HG03066 (cell line): ENCODE measurements around the gene CAT.

Experiments used
- ATAC-seq: cut with Tn5 transposase; IDR thresholded peaks from one replicate; pipeline ENCODE4 v1.9.1; 2021; ENCODE audit warnings: low read depth; ENCODE audit not compliant: unreplicated experiment

CAT gene

GRCh38 chr11:34438529-34439507 is at the start of gene CAT:
Gene CAT (plus strand): TSS chr11:34438934. CDS start chr11:34439014, 80 bp downstream.
- peak; percentile 96 for ATAC-seq

DNA sequence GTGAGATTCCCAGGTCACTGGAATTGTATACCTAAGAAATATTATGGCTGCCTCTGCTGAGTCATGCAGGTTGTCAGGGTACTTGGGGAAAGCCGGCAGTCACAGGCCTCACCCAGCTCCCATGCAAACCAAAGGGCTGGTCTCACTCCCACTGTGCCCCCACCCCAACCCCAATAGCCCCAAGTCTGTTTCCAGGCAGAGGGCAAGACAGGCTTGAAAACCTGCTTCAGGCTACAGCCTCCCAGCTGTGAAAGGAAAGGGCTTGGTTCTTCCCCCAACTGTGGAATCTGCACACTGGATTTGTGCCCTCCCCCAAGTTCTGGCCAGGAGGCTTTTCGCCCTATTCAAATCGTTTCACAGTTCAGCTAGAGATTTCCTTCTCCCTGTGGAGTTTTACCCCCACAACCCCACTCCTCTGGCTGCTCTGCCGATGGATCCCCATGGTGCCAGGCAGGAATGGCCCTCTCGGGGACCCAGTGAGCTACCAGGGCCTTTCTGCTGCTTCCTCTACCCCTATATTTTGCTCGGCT is 43.9 kb upstream of the CAT start:
- ATAC-seq, result no peak

- ATAC-seq, result no peak
Observed at GRCh38 chr11:34395916-34396550, 42.7 kb upstream of the CAT start.

DNA sequence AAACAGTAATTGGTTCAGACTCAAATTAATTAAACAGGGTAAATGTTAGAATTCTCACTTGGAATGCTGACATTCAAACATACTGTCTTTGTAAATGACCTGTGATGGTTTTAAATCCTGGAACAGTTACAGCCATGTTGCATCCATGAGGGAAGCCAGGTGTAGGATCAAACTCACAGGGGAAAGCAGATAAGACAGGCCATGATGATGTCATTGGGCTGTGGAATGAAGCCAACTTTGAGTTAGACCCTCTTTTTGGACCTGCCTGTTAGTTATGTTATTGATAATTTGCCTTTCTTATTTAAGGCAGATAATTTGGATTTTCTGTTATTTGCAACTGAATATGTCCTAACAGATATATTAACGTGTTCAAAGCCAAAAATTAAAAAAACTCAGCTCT is 41.6 kb upstream of the CAT start:
- ATAC-seq, result no peak

DNA sequence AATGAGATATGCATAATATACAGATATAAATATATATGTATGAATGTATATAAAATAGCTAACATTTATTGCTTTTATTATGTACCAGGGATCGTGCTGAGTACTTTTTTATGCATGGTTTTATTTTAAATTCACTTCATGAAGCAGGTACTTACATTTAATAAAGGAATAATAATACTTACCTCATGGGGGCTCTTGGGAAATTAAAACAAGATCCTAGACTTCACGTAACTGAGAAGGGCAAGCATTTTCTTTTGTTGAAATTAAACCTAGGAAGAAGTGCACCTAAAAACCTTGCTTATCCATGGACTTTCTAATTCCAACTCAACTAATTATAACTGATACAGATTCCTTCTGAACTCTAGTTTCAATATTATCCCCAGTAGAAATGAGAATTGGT is 40.9 kb upstream of the CAT start:
- no peak for ATAC-seq

DNA sequence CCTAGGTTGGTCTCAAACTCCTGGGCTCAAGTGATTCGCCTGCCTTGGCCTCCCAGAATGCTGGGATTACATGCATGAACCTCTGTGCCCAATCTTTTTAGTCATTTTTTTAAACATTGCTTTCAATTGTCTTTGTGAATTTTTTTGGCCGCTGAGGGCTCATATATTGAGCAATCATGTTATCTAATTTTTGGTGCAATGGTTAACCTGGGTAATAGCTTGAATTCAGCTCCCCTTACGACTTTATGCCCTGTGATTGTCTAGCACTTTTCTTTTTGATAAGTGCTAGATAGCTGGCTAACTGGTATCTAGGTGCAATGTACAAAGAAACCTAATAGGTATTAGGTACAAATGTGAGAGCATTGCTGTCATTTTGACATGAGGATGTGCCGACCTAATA is 35.3 kb upstream of the CAT start:
- ATAC-seq, result no peak

DNA sequence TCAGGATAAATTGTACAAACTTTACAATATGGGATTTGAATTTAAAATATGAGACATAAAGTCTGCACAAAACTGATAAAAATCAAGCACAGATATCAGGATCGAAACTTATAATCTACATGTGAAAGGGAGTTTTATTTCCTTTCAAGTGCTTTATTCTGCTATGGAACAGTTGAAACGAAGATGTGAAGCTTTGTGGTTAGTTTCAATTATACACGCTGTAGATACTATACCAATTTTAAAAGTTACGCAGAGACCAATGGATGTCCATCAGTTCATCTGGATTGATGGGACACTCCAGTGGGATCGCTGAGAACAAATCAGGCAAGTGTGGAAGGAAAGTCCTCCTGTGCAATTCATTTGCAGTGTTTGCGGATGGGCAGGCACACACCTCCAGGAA is 34.5 kb upstream of the CAT start:
- ATAC-seq, result no peak

DNA sequence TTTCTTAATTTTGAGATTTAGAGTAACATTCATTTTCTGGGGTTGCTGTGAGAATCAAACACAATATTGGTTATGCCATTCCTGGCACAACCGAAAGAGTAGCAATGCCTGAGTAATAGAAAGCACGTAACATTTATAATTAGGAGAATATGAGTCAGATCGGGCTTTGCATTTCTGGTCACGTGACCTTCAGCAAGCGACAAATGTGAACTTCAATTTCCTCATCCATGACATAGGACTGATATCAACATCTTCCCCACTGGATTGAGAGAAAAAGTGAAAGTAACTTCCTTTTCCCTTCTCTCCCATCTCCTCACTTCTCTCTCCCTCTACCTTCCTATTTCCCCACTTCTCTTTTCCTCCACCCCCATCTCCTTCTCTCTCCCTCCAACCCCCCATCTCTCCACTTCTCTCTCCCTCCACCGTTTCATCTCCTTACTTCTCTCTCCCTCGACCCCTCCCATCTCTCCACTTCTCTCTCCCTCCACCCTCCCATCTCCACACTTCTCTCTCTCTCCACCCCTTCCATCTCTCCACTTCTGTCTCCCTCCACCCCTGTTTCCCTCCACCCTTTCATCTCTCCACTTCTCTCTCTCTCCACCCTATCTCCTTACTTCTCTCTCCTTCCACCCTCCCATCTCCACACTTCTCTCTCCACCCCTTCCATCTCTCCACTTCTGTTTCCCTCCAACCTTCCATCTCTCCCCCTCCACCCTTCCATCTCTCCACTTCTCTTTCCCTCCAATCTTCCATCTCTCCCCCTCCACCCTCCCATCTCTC is 33.5 kb upstream of the CAT start:
- ATAC-seq, result no peak

- ATAC-seq, result no peak
Observed at GRCh38 chr11:34406413-34406812, 32.3 kb upstream of the CAT start.

GRCh38 chr11:34407121-34407813 is 31.5 kb upstream of the CAT start:
- ATAC-seq, result no peak

GRCh38 chr11:34408580-34409172 is 30.1 kb upstream of the CAT start:
- ATAC-seq, result no peak

DNA sequence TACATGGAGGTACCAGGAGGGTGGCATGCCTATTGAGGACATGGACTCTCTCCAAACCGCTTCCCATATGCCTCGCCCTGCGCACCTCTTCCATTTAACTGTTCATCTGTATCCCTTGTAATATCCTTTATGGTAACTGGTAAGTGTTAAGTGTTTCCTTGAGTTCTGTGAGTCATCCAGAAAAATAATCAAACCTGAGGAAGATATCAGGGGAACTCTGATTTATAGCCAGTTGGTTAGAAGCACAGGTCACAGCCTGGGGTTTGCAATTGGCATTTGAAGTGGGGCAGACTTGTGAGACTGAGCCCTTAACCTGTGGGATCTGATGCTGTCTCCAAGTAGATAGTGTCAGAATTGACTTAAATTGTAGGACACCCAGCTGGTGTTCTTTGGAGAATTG is 27.6 kb upstream of the CAT start:
- no peak for ATAC-seq

GRCh38 chr11:34411791-34412190 is 26.9 kb upstream of the CAT start:
- ATAC-seq, result no peak

DNA sequence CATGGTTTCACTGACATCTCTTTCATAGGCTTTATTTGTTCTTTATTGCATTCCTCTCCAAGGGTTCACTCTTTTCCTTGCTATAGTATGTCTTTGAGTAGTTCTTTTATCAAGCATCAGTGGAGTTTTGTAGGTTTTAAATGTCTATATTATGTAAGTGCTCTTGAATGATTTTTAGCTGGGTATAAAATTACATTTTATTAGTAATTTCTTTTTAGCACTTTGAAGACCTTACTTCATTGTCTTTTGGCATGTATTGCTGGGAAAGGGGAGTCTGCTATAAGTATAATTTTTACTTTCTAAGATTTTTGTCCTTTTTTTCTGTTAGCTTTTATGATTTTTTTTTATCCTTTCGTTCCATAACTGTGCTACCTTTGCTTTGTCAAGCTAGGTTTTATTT is 25.5 kb upstream of the CAT start:
- no peak for ATAC-seq

DNA sequence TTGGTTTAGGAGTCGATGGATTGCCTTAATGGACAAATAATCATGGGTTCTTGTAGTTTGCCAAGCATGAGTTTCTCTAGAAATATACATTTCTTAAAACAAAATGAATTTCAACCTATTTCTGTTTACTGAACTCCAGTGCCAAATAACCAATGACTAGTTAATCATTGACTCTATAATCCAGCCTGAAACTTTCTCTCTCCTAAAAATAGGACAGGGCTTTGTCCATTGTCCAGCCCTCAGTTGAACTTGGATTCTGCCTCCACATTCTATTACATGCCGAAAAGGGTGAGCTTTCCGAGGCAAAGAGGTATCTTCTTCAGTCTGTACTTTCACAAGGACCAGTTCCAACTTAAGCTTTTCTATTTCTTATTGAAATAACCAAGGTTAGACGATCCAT is 23.2 kb upstream of the CAT start:
- ATAC-seq, result no peak

GRCh38 chr11:34416088-34416487 is 22.6 kb upstream of the CAT start:
- ATAC-seq, result no peak

DNA sequence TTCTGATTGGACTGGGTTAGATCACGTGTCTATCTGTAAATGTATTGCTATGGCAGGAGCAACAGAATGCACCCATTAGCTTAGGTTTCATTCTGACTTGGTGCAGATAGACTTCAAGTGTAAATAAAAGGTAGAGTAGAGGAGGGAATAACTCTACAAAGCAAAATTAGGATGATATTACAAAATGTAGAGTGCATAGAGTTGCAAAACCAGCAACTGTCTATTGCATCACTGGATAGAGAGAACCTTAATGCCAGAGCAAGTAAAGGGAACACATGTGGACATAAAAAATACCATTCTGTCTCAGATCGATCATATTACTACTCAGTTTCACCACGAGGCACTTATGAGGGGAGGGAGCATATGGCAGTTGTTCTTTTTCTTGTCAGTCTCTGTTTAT is 22.0 kb upstream of the CAT start:
- no peak for ATAC-seq

GRCh38 chr11:34417202-34417601 is 21.5 kb upstream of the CAT start:
- no peak for ATAC-seq

- ATAC-seq, result no peak
Observed at GRCh38 chr11:34419158-34419557, 19.6 kb upstream of the CAT start.

DNA sequence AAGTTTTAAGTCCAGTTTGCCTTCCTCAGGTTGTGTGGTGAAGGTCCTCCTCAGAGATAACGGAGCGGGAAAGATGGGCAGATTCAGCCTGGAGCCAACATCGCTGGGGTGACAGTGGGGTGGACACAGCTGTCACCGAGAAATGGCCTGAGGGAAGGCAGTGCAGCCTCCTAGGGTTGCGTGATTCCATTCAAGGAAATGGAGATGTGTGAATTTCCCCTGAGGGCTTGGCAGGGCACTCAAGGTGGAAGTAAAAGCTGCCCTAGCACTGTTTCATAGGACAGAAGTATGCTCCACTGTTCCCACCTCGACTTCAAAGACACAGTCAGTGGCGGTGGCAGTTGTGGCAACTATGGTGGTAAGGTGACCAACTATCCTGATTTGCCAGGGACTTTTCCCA is 15.4 kb upstream of the CAT start:
- ATAC-seq, result no peak
